Retinal pigment epithelial cell (primary cell): Measurements from ENCODE around the gene RCOR3.

Source experiments
- DNase-seq: peaks from one replicate; pipeline ENCODE4 v3.0.0-alpha.2; 2010; ENCODE audit warnings: low read depth
- H3K4me3 ChIP-seq: 2 replicates; pipeline ENCODE4 v1.5.1; 2011; ENCODE audit warnings: mild to moderate bottlenecking, low read length, control low read depth, moderate library complexity
- CTCF ChIP-seq: conservative IDR thresholded peaks from 2 replicates; pipeline ENCODE4 v1.5.1; 2011; ENCODE audit warnings: low read depth, low read length, control low read depth, inconsistent platforms

RCOR3 gene

GRCh38 chr1:211323156-211324063 lies 64.2 kb downstream of the RCOR3 start:
- DNase-seq = no peak
- no peak overlapping the region for H3K4me3 ChIP-seq
- peak; percentile 93 for TF ChIP-seq CTCF

- no peak for TF ChIP-seq CTCF
- H3K4me3 ChIP-seq = no peak overlapping the region
- no peak for DNase-seq
Measured at GRCh38 chr1:211324992-211325775, 66.0 kb downstream of the RCOR3 start.

GRCh38 chr1:211326140-211326527 lies 67.0 kb downstream of the RCOR3 start:
- no peak for TF ChIP-seq CTCF
- peak overlapping the region; percentile 67 for H3K4me3 ChIP-seq
- no peak for DNase-seq

GRCh38 chr1:211326528-211327345 lies 67.6 kb downstream of the RCOR3 start, which contains the start of gene TRAF5:
Gene TRAF5, plus strand, starts transcription at chr1:211326833. Its CDS starts 26,407 bp downstream, at chr1:211353240.
- H3K4me3 ChIP-seq = peak within 1 kb of the TSS; percentile 67
- no peak for DNase-seq
- no peak for TF ChIP-seq CTCF

- peak; percentile 16 for DNase-seq
- H3K4me3 ChIP-seq = peak overlapping the region; percentile 67
- TF ChIP-seq CTCF = no peak
Measured at GRCh38 chr1:211327346-211327921, 68.3 kb downstream of the RCOR3 start.

GRCh38 chr1:211328084-211328694 lies 69.0 kb downstream of the RCOR3 start:
- no peak for TF ChIP-seq CTCF
- no peak overlapping the region for H3K4me3 ChIP-seq
- DNase-seq = no peak
